ENCODE measurements around the gene ICAM4.

- TF ChIP-seq CTCF (IDR thresholded peaks at IDR 0.05) (no peak), POLR2A (IDR thresholded peaks at IDR 0.05) (no peak)
Measured at GRCh38 chr19:10277795-10278589, 8.8 kb upstream of the ICAM4 start.
